ENCODE measurements around the gene PWWP2B. TPM values are rescaled to one million over a fixed set of nuclear protein-coding genes. Genes with fewer than 3 reads are reported as not detected.
A peak's percentile ranks its signal among the peaks of the same experiment; 100 is the strongest.

PWWP2B gene
- total and polyA plus RNA-seq, 2 experiments from 2014 or later, result 2.3 to 12.8 TPM

- H3K4me3 Mint-ChIP-seq, result no peak overlapping the region
- Histone ChIP-seq H3K9me2 (ENCODE audit: insufficient read depth) (no peaks in the 10 kb centered on the region), H3K4me2 (no peak overlapping the region), H3K36me3 (ENCODE audit: insufficient read depth) (no peaks in the 10 kb centered on the region), H2AFZ (no peak overlapping the region; the same call in 1 of the 2 replicates), H3K4me1 (ENCODE audit: insufficient read depth) (no peaks in the 10 kb centered on the region), H4K20me1 (replicated peaks; ENCODE audit: insufficient read depth) (no peaks in the 10 kb centered on the region), H3K79me2 (replicated peaks; ENCODE audit: insufficient read depth) (no peaks in the 10 kb centered on the region), H3K4me3 (no peak overlapping the region), H3K27ac (ENCODE audit: low read depth) (no peak overlapping the region), H3K27me3 (ENCODE audit: insufficient read depth) (no peaks in the 10 kb centered on the region), H3F3A (replicated peaks; ENCODE audit: low read depth) (no peaks in the 10 kb centered on the region)
- H3K36me3 Mint-ChIP-seq (ENCODE audit: low read depth), result peaks cover 3% of the 10 kb centered on the region; the same call in 2 of the 3 replicates
- TF ChIP-seq CREB1 (CRISPR knock-in tag; IDR thresholded peaks at IDR 0.05; ENCODE audit: low read depth) (no peak), ETS1 (IDR thresholded peaks at IDR 0.05) (no peak), STAT1 (IDR thresholded peaks at IDR 0.05; ENCODE audit: unreplicated experiment) (no peak), EZH2phosphoT487 (IDR thresholded peaks at IDR 0.05; ENCODE audit: unreplicated experiment) (no peak), CTCF (conservative IDR thresholded peaks at IDR 0.05; ENCODE audit: low read depth in 2 of 2) (no peak), JUNB (IDR thresholded peaks at IDR 0.05; ENCODE audit: unreplicated experiment) (no peak), REST (IDR thresholded peaks at IDR 0.05; ENCODE audit: unreplicated experiment) (no peak), NANOG (IDR thresholded peaks at IDR 0.05; ENCODE audit: borderline replicate concordance) (no peak), ZNF114 (CRISPR knock-in tag; IDR thresholded peaks at IDR 0.05) (no peak), EZH2 (IDR thresholded peaks at IDR 0.05; ENCODE audit: low read depth, unreplicated experiment) (no peak), POLR2AphosphoS5 (IDR thresholded peaks at IDR 0.05; ENCODE audit: low read depth) (no peak), ZNF331 (CRISPR knock-in tag; IDR thresholded peaks at IDR 0.05; ENCODE audit: low read depth) (no peak)
- TF ChIP-seq, protein P1, sequence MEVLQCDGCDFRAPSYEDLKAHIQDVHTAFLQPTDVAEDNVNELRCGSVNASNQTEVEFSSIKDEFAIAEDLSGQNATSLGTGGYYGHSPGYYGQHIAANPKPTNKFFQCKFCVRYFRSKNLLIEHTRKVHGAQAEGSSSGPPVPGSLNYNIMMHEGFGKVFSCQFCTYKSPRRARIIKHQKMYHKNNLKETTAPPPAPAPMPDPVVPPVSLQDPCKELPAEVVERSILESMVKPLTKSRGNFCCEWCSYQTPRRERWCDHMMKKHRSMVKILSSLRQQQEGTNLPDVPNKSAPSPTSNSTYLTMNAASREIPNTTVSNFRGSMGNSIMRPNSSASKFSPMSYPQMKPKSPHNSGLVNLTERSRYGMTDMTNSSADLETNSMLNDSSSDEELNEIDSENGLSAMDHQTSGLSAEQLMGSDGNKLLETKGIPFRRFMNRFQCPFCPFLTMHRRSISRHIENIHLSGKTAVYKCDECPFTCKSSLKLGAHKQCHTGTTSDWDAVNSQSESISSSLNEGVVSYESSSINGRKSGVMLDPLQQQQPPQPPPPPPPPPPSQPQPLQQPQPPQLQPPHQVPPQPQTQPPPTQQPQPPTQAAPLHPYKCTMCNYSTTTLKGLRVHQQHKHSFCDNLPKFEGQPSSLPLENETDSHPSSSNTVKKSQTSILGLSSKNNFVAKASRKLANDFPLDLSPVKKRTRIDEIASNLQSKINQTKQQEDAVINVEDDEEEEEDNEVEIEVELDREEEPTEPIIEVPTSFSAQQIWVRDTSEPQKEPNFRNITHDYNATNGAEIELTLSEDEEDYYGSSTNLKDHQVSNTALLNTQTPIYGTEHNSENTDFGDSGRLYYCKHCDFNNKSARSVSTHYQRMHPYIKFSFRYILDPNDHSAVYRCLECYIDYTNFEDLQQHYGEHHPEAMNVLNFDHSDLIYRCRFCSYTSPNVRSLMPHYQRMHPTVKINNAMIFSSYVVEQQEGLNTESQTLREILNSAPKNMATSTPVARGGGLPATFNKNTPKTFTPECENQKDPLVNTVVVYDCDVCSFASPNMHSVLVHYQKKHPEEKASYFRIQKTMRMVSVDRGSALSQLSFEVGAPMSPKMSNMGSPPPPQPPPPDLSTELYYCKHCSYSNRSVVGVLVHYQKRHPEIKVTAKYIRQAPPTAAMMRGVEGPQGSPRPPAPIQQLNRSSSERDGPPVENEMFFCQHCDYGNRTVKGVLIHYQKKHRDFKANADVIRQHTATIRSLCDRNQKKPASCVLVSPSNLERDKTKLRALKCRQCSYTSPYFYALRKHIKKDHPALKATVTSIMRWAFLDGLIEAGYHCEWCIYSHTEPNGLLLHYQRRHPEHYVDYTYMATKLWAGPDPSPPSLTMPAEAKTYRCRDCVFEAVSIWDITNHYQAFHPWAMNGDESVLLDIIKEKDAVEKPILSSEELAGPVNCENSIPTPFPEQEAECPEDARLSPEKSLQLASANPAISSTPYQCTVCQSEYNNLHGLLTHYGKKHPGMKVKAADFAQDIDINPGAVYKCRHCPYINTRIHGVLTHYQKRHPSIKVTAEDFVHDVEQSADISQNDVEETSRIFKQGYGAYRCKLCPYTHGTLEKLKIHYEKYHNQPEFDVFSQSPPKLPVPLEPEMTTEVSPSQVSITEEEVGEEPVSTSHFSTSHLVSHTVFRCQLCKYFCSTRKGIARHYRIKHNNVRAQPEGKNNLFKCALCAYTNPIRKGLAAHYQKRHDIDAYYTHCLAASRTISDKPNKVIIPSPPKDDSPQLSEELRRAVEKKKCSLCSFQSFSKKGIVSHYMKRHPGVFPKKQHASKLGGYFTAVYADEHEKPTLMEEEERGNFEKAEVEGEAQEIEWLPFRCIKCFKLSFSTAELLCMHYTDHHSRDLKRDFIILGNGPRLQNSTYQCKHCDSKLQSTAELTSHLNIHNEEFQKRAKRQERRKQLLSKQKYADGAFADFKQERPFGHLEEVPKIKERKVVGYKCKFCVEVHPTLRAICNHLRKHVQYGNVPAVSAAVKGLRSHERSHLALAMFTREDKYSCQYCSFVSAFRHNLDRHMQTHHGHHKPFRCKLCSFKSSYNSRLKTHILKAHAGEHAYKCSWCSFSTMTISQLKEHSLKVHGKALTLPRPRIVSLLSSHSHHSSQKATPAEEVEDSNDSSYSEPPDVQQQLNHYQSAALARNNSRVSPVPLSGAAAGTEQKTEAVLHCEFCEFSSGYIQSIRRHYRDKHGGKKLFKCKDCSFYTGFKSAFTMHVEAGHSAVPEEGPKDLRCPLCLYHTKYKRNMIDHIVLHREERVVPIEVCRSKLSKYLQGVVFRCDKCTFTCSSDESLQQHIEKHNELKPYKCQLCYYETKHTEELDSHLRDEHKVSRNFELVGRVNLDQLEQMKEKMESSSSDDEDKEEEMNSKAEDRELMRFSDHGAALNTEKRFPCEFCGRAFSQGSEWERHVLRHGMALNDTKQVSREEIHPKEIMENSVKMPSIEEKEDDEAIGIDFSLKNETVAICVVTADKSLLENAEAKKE (CRISPR knock-in tag; IDR thresholded peaks at IDR 0.05), result no peak
- ATAC-seq (peak; percentile 8; the same call in 1 of the 3 replicates), DNase-seq (ENCODE audit: low spot score) (no peak)
- no peaks in the 10 kb centered on the region for H3K9me3 Mint-ChIP-seq
- H3K4me1 Mint-ChIP-seq, result peaks cover 20% of the 10 kb centered on the region
- peaks cover 10% of the 10 kb centered on the region for H3K27me3 Mint-ChIP-seq (ENCODE audit: insufficient read depth, low read depth, poor library complexity)
- no peak overlapping the region for H3K27ac Mint-ChIP-seq
Measured at GRCh38 chr10:132383751-132384196, 13.2 kb upstream of the PWWP2B start.
